ENCODE data around the gene AIFM1.

DNA sequence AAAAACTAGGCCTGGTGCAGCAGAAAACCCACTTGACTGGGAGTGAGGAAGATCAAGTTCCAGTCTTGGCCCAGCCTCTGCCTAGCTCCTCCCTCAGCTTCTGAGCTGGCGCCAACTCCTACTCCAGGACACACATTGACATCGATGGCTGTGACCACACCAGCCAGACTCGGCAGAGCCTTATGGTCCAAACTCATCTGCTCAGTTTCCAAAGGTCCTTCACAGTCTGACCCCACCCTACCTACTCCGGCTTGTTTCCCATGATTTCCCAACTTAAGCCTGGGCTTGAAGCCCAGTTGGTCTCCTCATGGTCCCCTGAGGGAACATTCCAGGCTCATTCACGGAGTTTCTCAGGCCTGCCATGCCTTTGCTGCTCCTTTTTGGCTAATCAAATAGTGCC lies 65.5 kb downstream of the AIFM1 start:
- TF ChIP-seq TAF1 (IDR thresholded peaks at IDR 0.05; ENCODE audit: borderline replicate concordance, insufficient read depth, low read length) (no peak), POLR2AphosphoS5 (IDR thresholded peaks at IDR 0.05; ENCODE audit: low read depth, low read length) (no peak), SIN3A (IDR thresholded peaks at IDR 0.05; ENCODE audit: borderline replicate concordance, insufficient read depth, low read length) (no peak)
- TF ChIP-seq, protein P1, sequence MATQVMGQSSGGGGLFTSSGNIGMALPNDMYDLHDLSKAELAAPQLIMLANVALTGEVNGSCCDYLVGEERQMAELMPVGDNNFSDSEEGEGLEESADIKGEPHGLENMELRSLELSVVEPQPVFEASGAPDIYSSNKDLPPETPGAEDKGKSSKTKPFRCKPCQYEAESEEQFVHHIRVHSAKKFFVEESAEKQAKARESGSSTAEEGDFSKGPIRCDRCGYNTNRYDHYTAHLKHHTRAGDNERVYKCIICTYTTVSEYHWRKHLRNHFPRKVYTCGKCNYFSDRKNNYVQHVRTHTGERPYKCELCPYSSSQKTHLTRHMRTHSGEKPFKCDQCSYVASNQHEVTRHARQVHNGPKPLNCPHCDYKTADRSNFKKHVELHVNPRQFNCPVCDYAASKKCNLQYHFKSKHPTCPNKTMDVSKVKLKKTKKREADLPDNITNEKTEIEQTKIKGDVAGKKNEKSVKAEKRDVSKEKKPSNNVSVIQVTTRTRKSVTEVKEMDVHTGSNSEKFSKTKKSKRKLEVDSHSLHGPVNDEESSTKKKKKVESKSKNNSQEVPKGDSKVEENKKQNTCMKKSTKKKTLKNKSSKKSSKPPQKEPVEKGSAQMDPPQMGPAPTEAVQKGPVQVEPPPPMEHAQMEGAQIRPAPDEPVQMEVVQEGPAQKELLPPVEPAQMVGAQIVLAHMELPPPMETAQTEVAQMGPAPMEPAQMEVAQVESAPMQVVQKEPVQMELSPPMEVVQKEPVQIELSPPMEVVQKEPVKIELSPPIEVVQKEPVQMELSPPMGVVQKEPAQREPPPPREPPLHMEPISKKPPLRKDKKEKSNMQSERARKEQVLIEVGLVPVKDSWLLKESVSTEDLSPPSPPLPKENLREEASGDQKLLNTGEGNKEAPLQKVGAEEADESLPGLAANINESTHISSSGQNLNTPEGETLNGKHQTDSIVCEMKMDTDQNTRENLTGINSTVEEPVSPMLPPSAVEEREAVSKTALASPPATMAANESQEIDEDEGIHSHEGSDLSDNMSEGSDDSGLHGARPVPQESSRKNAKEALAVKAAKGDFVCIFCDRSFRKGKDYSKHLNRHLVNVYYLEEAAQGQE (IDR thresholded peaks at IDR 0.05; ENCODE audit: insufficient read depth in 1 of 2, low read depth in 2 of 2, low read length in 2 of 2) = no peak

All from PFSK-1 (cell line).